H1 (cell line): ENCODE measurements around the gene GFOD1. TPM values are rescaled to one million over a fixed set of nuclear protein-coding genes. Genes with fewer than 3 reads are reported as not detected.

ENCODE experiments used
- CTCF ChIA-PET: fragments of 300-600 bp; sonication (Branson Sonifier 250); formaldehyde crosslinking; loops from one replicate; lab custom pipeline; 2021; ENCODE audit not compliant: partially characterized antibody; lab: Charles Lee
- POLR2A ChIA-PET: fragments of 300-600 bp; sonication (Branson Sonifier 250); formaldehyde crosslinking; loops from one replicate; lab custom pipeline; 2021; ENCODE audit warnings: inconsistent platforms; ENCODE audit not compliant: partially characterized antibody; lab: Charles Lee
- DNase-seq, 2 experiments: peaks; one replicate each; pipeline versions ENCODE4 v3.0.0 to v3.0.0-alpha.2; 2010 to 2022; ENCODE audit warnings: low spot score in 2 of 2, low read depth in 1 of 2, mixed read lengths in 1 of 2
- FAIRE-seq: peaks from 2 replicates; lab custom pipeline; 2011; peaks lifted over from hg19 to GRCh38; lab: Jason Lieb, UNC
- H2AFZ ChIP-seq: 2 replicates; pipeline ENCODE4 v1.8.1; 2012; ENCODE audit warnings: low read length, inconsistent platforms
- H2AK5ac ChIP-seq: 2 replicates; pipeline ENCODE4 v1.6.1; 2013; ENCODE audit warnings: low read depth, low read length
- H2BK120ac ChIP-seq: replicated peaks from 2 replicates; pipeline ENCODE3; 2013; ENCODE audit warnings: low read depth, low read length, inconsistent platforms
- H2BK12ac ChIP-seq: 2 replicates; pipeline ENCODE4 v1.6.1; 2013; ENCODE audit warnings: low read depth, low read length
- H2BK15ac ChIP-seq: 2 replicates; pipeline ENCODE4 v1.6.1; 2013; ENCODE audit warnings: low read length
- H2BK20ac ChIP-seq: 2 replicates; pipeline ENCODE4 v1.6.1; 2013; ENCODE audit warnings: low read length
- H2BK5ac ChIP-seq: 2 replicates; pipeline ENCODE4 v1.6.1; 2013; ENCODE audit warnings: low read depth, low read length
- H3K14ac ChIP-seq: 2 replicates; pipeline ENCODE4 v1.6.1; 2013; ENCODE audit warnings: inconsistent platforms; ENCODE audit not compliant: insufficient read length
- H3K18ac ChIP-seq: 2 replicates; pipeline ENCODE4 v1.6.1; 2013; ENCODE audit warnings: low read length; ENCODE audit errors: extremely low read depth
- H3K23ac ChIP-seq: 2 replicates; pipeline ENCODE4 v1.6.1; 2013; ENCODE audit warnings: inconsistent platforms; ENCODE audit not compliant: insufficient read length
- H3K23me2 ChIP-seq: 2 replicates; pipeline ENCODE4 v1.6.1; 2013; ENCODE audit warnings: low read depth, low read length
- H3K27ac ChIP-seq: 2 replicates; pipeline ENCODE4 v1.6.1; 2011; ENCODE audit warnings: low read depth, low read length, inconsistent platforms
- H3K27me3 ChIP-seq, 4 experiments: replicated peaks in 1 of 4; 1 replicate in 1 of 4; 2 replicates in 3 of 4; pipeline versions ENCODE4 v1.6.1 to v1.8.1; 2011 to 2013; ENCODE audit warnings: low read length in 3 of 4, mild to moderate bottlenecking in 3 of 4, inconsistent platforms in 2 of 4, mixed read lengths in 2 of 4, moderate library complexity in 1 of 4; ENCODE audit not compliant: control insufficient read depth in 3 of 4, insufficient read depth in 3 of 4; ENCODE audit errors: extremely low read depth in 1 of 4
- H3K36me3 ChIP-seq, 4 experiments: 2 replicates each; pipeline versions ENCODE4 v1.6.1 to v1.8.1; 2011 to 2013; ENCODE audit warnings: mild to moderate bottlenecking in 4 of 4, low read length in 3 of 4, moderate library complexity in 2 of 4, control low read depth in 1 of 4, inconsistent platforms in 1 of 4; ENCODE audit not compliant: insufficient read depth in 4 of 4, control insufficient read depth in 2 of 4
- H3K4ac ChIP-seq: replicated peaks from 2 replicates; pipeline ENCODE3; 2013; ENCODE audit warnings: low read length, low read depth, mixed read lengths, inconsistent platforms; ENCODE audit not compliant: insufficient read length
- H3K4me1 ChIP-seq, 4 experiments: replicated peaks in 1 of 4; 1 replicate in 1 of 4; 2 replicates in 3 of 4; pipeline versions ENCODE4 v1.6.1 to v1.8.1; 2011 to 2013; ENCODE audit warnings: low read length in 3 of 4, inconsistent platforms in 2 of 4, mixed read lengths in 1 of 4; ENCODE audit not compliant: insufficient read depth in 4 of 4, control insufficient read depth in 3 of 4
- H3K4me2 ChIP-seq, 2 experiments: 2 replicates each; pipeline versions ENCODE4 v1.6.1 to v1.8.1; 2011 to 2013; ENCODE audit warnings: low read depth in 2 of 2, low read length in 2 of 2, control low read depth in 1 of 2, inconsistent platforms in 1 of 2, mild to moderate bottlenecking in 1 of 2; ENCODE audit not compliant: insufficient read depth in 1 of 2
- H3K4me3 ChIP-seq, 4 experiments: fragments of 200-600, 300-600 bp in 1 of 4; sonication (generic), shearing (Covaris generic), sonication (Bioruptor Twin) in 1 of 4; 2 replicates each; pipeline versions ENCODE4 v1.5.1 to v1.8.1; 2011 to 2016; ENCODE audit warnings: low read length in 4 of 4, low read depth in 3 of 4, control low read depth in 2 of 4, inconsistent platforms in 2 of 4, mild to moderate bottlenecking in 2 of 4, mixed read lengths in 1 of 4, moderate library complexity in 1 of 4; ENCODE audit not compliant: insufficient read depth in 2 of 4; ENCODE audit errors: extremely low read depth in 1 of 4
- H3K56ac ChIP-seq: replicated peaks from 2 replicates; pipeline ENCODE3; 2013; ENCODE audit warnings: low read depth, mild to moderate bottlenecking, mixed read lengths, low read length, inconsistent platforms; ENCODE audit not compliant: insufficient read length
- H3K79me1 ChIP-seq: 2 replicates; pipeline ENCODE4 v1.6.1; 2013; ENCODE audit warnings: low read depth, low read length, control low read depth
- H3K79me2 ChIP-seq, 2 experiments: 2 replicates each; pipeline versions ENCODE4 v1.6.1 to v1.8.1; 2012 to 2013; ENCODE audit warnings: low read length in 2 of 2, mild to moderate bottlenecking in 2 of 2, inconsistent platforms in 1 of 2; ENCODE audit not compliant: insufficient read depth in 2 of 2, control insufficient read depth in 1 of 2
- H3K9ac ChIP-seq, 4 experiments: replicated peaks in 1 of 4; 1 replicate in 1 of 4; 2 replicates in 3 of 4; pipeline versions ENCODE4 v1.6.1 to v1.8.1; 2011 to 2013; ENCODE audit warnings: low read depth in 3 of 4, low read length in 3 of 4, control low read depth in 2 of 4, mild to moderate bottlenecking in 2 of 4, moderate library complexity in 2 of 4, inconsistent platforms in 1 of 4; ENCODE audit errors: extremely low read depth in 1 of 4
- H3K9me3 ChIP-seq, 2 experiments: 2 replicates each; pipeline versions ENCODE4 v1.6.1 to v1.8.1; 2012 to 2013; ENCODE audit warnings: mild to moderate bottlenecking in 2 of 2, moderate library complexity in 2 of 2, control low read depth in 1 of 2, inconsistent platforms in 1 of 2, low read depth in 1 of 2, low read length in 1 of 2, mixed read lengths in 1 of 2; ENCODE audit not compliant: insufficient read depth in 2 of 2
- H4K20me1 ChIP-seq, 2 experiments: replicated peaks in 1 of 2; 2 replicates each; pipeline versions ENCODE3 to v1.8.1; 2011 to 2013; ENCODE audit warnings: inconsistent platforms in 2 of 2, low read length in 2 of 2, mild to moderate bottlenecking in 1 of 2; ENCODE audit not compliant: insufficient read depth in 2 of 2, control insufficient read depth in 1 of 2
- H4K5ac ChIP-seq: 2 replicates; pipeline ENCODE4 v1.6.1; 2013; ENCODE audit warnings: low read length, low read depth, mixed read lengths, inconsistent platforms; ENCODE audit not compliant: insufficient read length
- H4K8ac ChIP-seq: 2 replicates; pipeline ENCODE4 v1.8.0; 2013; ENCODE audit warnings: mild to moderate bottlenecking, moderate library complexity, low read length, inconsistent platforms; ENCODE audit not compliant: insufficient read depth; ENCODE audit errors: extremely low read depth
- H4K91ac ChIP-seq: replicated peaks from 2 replicates; pipeline ENCODE3; 2013; ENCODE audit warnings: low read length, mixed read lengths, inconsistent platforms; ENCODE audit not compliant: insufficient read length
- CBX8 ChIP-seq: fragments of 300-800, 300-1000 bp; sonication (generic); IDR thresholded peaks from 2 replicates; pipeline ENCODE4 v1.7.1; 2016; ENCODE audit warnings: low read depth, low read length, borderline replicate concordance
- CHD2 ChIP-seq: IDR thresholded peaks from 2 replicates; pipeline ENCODE4 v1.6.1; 2012; ENCODE audit warnings: low read length, improper control_type of control experiment
- CREB1 ChIP-seq: IDR thresholded peaks from 2 replicates; pipeline ENCODE4 v1.6.1; 2012; ENCODE audit warnings: inconsistent platforms
- EGR1 ChIP-seq: IDR thresholded peaks from 2 replicates; pipeline ENCODE4 v1.6.1; 2011; ENCODE audit warnings: low read depth, low read length, borderline replicate concordance
- JUND ChIP-seq: IDR thresholded peaks from 2 replicates; pipeline ENCODE4 v1.6.1; 2011; ENCODE audit warnings: mild to moderate bottlenecking, improper control_type of control experiment, low read length
- RFX5 ChIP-seq: IDR thresholded peaks from 2 replicates; pipeline ENCODE4 v1.6.1; 2011; ENCODE audit warnings: low read depth, low read length, improper control_type of control experiment, borderline replicate concordance
- SP2 ChIP-seq: IDR thresholded peaks from 2 replicates; pipeline ENCODE4 v1.6.1; 2012; ENCODE audit warnings: mild to moderate bottlenecking, low read length, inconsistent platforms
- SUZ12 ChIP-seq: fragments of 200-600 bp; sonication (generic); IDR thresholded peaks from 2 replicates; pipeline ENCODE4 v1.6.1; 2012; ENCODE audit warnings: mild to moderate bottlenecking, inconsistent platforms, low read length, moderate library complexity, mixed read lengths
- TBP ChIP-seq: IDR thresholded peaks from 2 replicates; pipeline ENCODE4 v1.6.1; 2011; ENCODE audit warnings: low read depth, low read length, improper control_type of control experiment
- WGBS, 2 experiments: shearing (Covaris generic) in 1 of 2; methylation state at CpG; one replicate each; pipeline versions ENCODE4 v1.1.6 to v1.1.7; 2013 to 2015; ENCODE audit warnings: low lambda C conversion rate in 2 of 2, mixed read lengths in 2 of 2, inconsistent platforms in 1 of 2, low coverage in 1 of 2, missing lambda C conversion rate in 1 of 2; ENCODE audit not compliant: insufficient replicate concordance in 2 of 2, insufficient coverage in 1 of 2, insufficient read length in 1 of 2; ENCODE audit errors: extremely low coverage in 1 of 2, missing lambda C conversion rate in 1 of 2; 5-methylcytosine and 5-hydroxymethylcytosine counted together
- polyA plus RNA-seq, 7 experiments: library from polyadenylated mRNA; depleted of rRNA in 3 of 7; stranded (reverse) in 5 of 7; unstranded in 2 of 7; fragments of >200 nt in 5 of 7; fragments of 200-250 nt in 2 of 7; gene quantifications; 1 replicate in 5 of 7; 2 replicates in 1 of 7; 4 replicates in 1 of 7; pipeline versions ENCODE4 v1.2.1 to v1.2.3, GENCODE V29; 2011 to 2013; ENCODE audit warnings: missing spikeins in 2 of 7, mixed read lengths in 2 of 7
- total RNA-seq: library from RNA; stranded (reverse); fragmentation: NEBNext Ultra II Directional; extraction: Animal tissue kit (Norgen Biotek cat#: 25700); gene quantifications from 2 replicates; pipeline ENCODE4 v1.2.1, GENCODE V29; 2021
- TF ChIP-seq, protein P1 (sequence below): IDR thresholded peaks from 2 replicates; pipeline ENCODE4 v1.6.1; 2012; ENCODE audit warnings: inconsistent platforms
- TF ChIP-seq, protein P2 (sequence below): IDR thresholded peaks from 2 replicates; pipeline ENCODE4 v1.6.1; 2012; ENCODE audit warnings: inconsistent platforms

The GFOD1 gene
- total and polyA plus RNA-seq, 2 of the 8 experiments (the other 6 are each of a cell fraction or from before 2014, with no cell fraction given), result 2.5 to 8.8 TPM

DNA sequence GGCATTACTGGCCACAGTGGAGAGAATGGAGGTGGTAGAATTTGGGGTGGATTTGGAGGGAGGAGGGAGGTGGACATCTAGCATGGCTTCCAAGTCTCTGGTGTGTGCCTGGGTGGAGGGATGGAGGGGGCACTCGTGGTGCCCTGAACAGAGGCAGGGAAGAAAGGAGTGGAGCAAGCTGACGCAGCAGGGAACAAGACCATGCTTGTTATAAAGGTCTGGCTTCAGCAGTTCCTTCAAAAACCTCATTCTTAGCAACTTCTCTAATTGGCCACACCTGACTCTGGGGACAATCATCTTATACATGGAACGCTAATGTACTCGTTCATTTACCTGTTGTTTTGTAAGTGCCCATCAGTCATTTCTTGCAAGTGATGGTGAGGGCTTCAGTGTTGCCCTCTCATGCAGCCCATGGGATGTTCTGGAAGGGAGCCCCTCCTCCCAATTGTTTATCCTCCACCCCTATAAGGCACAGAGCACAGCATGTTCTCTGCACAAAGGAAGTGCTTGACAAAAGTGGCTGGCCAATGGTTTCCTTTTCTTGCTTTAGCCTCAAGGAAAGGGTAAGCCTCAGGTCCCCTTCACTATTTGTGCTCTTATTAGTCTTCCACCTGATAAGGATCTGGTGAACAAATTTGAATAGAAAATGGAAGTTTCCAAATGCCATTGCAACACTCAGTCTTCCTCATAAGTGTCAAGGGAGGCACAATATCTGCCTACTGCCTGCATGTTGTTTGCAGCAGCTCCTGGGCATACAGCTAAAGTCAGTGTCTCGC is 39.3 kb downstream of the GFOD1 start:
- Histone ChIP-seq H3K4ac (no peak overlapping the region), H3K36me3 (no peaks in the 10 kb centered on the region), H3K9me3 (no peaks in the 10 kb centered on the region), H3K4me1 (peaks cover 0 to 5% (median 3%) of the 10 kb centered on the region in 4 experiments; a peak in 2 of 7 replicates), H4K20me1 (no peaks in the 10 kb centered on the region), H3K23ac (no peak overlapping the region), H3K79me1 (no peaks in the 10 kb centered on the region; the same call in 1 of the 2 replicates), H3K27me3 (no peaks in the 10 kb centered on the region; a peak in 1 of 7 replicates), H2BK5ac (no peak overlapping the region), H2BK120ac (no peak overlapping the region), H3K9ac (no peak overlapping the region), H3K27ac (no peak overlapping the region), H2AFZ (no peak overlapping the region), H3K56ac (no peak overlapping the region), H2AK5ac (no peak overlapping the region), H3K18ac (no peak overlapping the region; the same call in 1 of the 2 replicates), H3K4me2 (no peak overlapping the region)
- no peak for FAIRE-seq
- DNase-seq, result no peak
- POLR2A ChIA-PET, result no interaction called here
- TF ChIP-seq SP2 (no peak), EGR1 (no peak), JUND (no peak), RFX5 (no peak), CBX8 (no peak), CHD2 (no peak), SUZ12 (no peak), CREB1 (no peak), TBP (no peak)
- TF ChIP-seq, protein P1, sequence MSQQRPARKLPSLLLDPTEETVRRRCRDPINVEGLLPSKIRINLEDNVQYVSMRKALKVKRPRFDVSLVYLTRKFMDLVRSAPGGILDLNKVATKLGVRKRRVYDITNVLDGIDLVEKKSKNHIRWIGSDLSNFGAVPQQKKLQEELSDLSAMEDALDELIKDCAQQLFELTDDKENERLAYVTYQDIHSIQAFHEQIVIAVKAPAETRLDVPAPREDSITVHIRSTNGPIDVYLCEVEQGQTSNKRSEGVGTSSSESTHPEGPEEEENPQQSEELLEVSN, result no peak
- TF ChIP-seq, protein P2, sequence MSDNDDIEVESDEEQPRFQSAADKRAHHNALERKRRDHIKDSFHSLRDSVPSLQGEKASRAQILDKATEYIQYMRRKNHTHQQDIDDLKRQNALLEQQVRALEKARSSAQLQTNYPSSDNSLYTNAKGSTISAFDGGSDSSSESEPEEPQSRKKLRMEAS, result no peak
- TF ChIP-seq, all 59 proteins: peak for 0
- peak overlapping the region; percentile 26 for H4K91ac ChIP-seq
- no peak overlapping the region for H2BK12ac ChIP-seq
- no peaks in the 10 kb centered on the region for H3K23me2 ChIP-seq
- H3K79me2 ChIP-seq, result no peaks in the 10 kb centered on the region
- H3K4me3 ChIP-seq, result no peak overlapping the region
- WGBS, 2 experiments, result 93% methylated on average over 5 of the region's 5 CpGs; no CpG with 5 or more reads in 1 of the 2 experiments
- no peak overlapping the region for H3K14ac ChIP-seq
- H2BK20ac ChIP-seq, result 0 out of 2 replicates have a peak overlapping the region, but pooled peaks have one; percentile 68
- CTCF ChIA-PET, result interaction anchor here (1.4 kb wide), 1 partner anchor 11 kb away, joined by 5 read pairs; no protein-coding TSS in a partner anchor
- H4K8ac ChIP-seq, result no peak overlapping the region
- 0 out of 2 replicates have a peak overlapping the region, but pooled peaks have one; percentile 85 for H2BK15ac ChIP-seq
- H4K5ac ChIP-seq, result no peak overlapping the region
